Measurements from ENCODE around the gene ETFA.

- TF ChIP-seq CTCF (IDR thresholded peaks at IDR 0.05): no peak
- TF ChIP-seq POLR2A (IDR thresholded peaks at IDR 0.05): no peak
Measured at GRCh38 chr15:76179023-76179422, 132.2 kb downstream of the ETFA start.
